Colonic mucosa (tissue), 4 donors: ENCODE results near the gene DLST. TPM values are rescaled to one million over a fixed set of nuclear protein-coding genes. Genes with fewer than 3 reads are reported as not detected.

Source experiments
- DNase-seq: peaks from one replicate; pipeline ENCODE4 v3.0.0-alpha.2; 2020
- H3K27ac ChIP-seq: fragments of 200-600 bp; one replicate; pipeline ENCODE4 v1.8.0; 2021
- H3K27me3 ChIP-seq: fragments of 200-600 bp; one replicate; pipeline ENCODE4 v1.8.0; 2021
- H3K36me3 ChIP-seq: fragments of 200-600 bp; one replicate; pipeline ENCODE4 v1.8.0; 2021
- H3K4me1 ChIP-seq: fragments of 200-600 bp; one replicate; pipeline ENCODE4 v1.8.0; 2021; ENCODE audit warnings: mild to moderate bottlenecking
- H3K4me3 ChIP-seq: fragments of 200-600 bp; one replicate; pipeline ENCODE4 v1.8.0; 2021
- H3K9ac ChIP-seq, 2 donors: one replicate each; pipeline ENCODE4 v1.7.0; 2013; ENCODE audit warnings: control low read depth in 2 of 2, low read depth in 2 of 2, low read length in 2 of 2
- H3K9me3 ChIP-seq: fragments of 200-600 bp; one replicate; pipeline ENCODE4 v1.8.0; 2021
- intact Hi-C: fragments of 100-400 bp; cut with DNase I; formaldehyde crosslinking; loops from one replicate; pipeline ENCODE4 v1.14.1; 2022
- total RNA-seq, 2 donors: library from RNA; stranded (reverse); fragmentation: NEBNext Ultra II Directional in 1 of 2; extraction: Animal tissue kit (Norgen Biotek cat#: 25700) in 1 of 2; gene quantifications; one replicate each; pipeline ENCODE4 v1.2.1, GENCODE V29; 2021
- TF ChIP-seq, protein P1 (sequence below): fragments of 200-600 bp; IDR thresholded peaks from one replicate; pipeline ENCODE4 v1.8.0; 2022; ENCODE audit warnings: antibody characterized with exemption, mild to moderate bottlenecking
- donor health status: healthy.
- donor health status: DM: no; HTN: no; CAD: no.
- donor health status: DM: no; HTN: no; CAD: no.

DLST gene
- total RNA-seq, 2 donors from 2014 or later, result 148 to 149 TPM

DNA sequence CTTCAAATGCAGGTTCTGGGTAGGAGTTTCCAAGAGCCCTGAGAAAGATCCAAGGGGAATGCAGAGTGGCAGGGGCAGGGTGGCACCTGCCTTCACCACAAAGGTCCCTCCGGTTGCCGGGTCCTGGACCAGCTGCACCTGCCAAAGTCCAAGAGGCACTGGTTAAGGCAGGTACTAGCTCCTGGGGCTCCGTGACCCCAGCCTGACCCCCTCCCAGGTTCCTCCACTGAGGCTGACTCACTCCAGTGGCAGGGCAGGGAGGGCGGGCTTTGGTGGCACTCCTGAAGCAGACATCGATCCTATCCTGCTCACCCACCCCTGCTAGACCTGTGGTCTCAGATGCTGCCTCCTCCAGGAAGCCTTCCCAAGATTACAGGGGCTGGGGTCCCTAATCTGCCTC, 30.0 kb downstream of the DLST start:
- Histone ChIP-seq H3K36me3 (no peaks in the 10 kb centered on the region), H3K9ac (no peak overlapping the region), H3K4me3 (no peak overlapping the region), H3K9me3 (no peaks in the 10 kb centered on the region), H3K27ac (no peak overlapping the region), H3K4me1 (peaks cover 3% of the 10 kb centered on the region), H3K27me3 (no peaks in the 10 kb centered on the region)
- intact Hi-C loops, result no loop called here
- TF ChIP-seq, protein P1, sequence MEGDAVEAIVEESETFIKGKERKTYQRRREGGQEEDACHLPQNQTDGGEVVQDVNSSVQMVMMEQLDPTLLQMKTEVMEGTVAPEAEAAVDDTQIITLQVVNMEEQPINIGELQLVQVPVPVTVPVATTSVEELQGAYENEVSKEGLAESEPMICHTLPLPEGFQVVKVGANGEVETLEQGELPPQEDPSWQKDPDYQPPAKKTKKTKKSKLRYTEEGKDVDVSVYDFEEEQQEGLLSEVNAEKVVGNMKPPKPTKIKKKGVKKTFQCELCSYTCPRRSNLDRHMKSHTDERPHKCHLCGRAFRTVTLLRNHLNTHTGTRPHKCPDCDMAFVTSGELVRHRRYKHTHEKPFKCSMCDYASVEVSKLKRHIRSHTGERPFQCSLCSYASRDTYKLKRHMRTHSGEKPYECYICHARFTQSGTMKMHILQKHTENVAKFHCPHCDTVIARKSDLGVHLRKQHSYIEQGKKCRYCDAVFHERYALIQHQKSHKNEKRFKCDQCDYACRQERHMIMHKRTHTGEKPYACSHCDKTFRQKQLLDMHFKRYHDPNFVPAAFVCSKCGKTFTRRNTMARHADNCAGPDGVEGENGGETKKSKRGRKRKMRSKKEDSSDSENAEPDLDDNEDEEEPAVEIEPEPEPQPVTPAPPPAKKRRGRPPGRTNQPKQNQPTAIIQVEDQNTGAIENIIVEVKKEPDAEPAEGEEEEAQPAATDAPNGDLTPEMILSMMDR, result no peak
- DNase-seq, result no peak

DNA sequence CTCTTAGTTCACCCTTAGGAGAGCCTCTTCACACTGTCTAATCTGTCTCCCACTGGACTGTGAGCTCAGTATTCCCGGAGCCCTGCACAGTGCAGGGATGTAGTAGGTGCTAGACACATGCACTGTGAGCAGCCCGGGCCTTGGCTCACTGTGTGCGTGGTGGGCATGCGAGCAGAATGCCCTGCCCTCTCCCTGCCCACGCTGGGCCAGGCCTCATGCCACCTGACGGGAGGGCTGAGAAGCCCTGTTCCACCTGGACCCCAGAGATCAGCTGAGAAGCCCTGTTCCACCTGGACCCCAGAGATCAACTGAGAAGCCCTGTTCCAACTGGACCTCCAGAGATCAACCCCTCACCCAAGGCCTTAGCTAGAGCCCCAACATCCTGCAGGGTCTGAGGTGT, 30.4 kb downstream of the DLST start:
- no peak overlapping the region for H3K9ac ChIP-seq
- H3K27me3 ChIP-seq, result no peaks in the 10 kb centered on the region
- H3K4me3 ChIP-seq, result no peak overlapping the region
- no peaks in the 10 kb centered on the region for H3K36me3 ChIP-seq
- H3K9me3 ChIP-seq, result no peaks in the 10 kb centered on the region
- H3K4me1 ChIP-seq, result peaks cover 2% of the 10 kb centered on the region
- H3K27ac ChIP-seq, result no peak overlapping the region
- TF ChIP-seq, protein P1, result no peak
- no peak for DNase-seq
- intact Hi-C loops, result no loop called here

DNA sequence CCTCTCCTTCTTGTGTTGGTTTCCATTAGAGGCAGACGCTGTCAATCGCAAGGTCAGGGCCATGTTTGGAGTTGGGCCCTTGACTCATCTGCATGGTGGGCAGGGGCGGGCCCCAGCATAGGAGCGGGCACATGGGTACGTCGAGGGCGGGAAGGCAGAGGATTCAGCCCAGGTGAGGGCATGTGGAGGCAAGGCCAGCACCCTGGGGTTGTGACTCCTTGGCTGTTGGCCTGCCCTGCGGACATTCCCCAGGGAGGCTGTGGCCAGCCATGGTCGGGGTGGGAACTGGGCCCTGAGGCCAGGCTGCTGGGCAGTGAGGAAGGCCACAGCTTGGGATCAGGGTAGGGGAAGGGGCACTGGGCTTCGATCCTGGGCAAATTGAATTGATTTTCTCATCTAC, 31.1 kb downstream of the DLST start:
- TF ChIP-seq, protein P1, result no peak
- DNase-seq, result no peak
- intact Hi-C loops, result no loop called here

DNA sequence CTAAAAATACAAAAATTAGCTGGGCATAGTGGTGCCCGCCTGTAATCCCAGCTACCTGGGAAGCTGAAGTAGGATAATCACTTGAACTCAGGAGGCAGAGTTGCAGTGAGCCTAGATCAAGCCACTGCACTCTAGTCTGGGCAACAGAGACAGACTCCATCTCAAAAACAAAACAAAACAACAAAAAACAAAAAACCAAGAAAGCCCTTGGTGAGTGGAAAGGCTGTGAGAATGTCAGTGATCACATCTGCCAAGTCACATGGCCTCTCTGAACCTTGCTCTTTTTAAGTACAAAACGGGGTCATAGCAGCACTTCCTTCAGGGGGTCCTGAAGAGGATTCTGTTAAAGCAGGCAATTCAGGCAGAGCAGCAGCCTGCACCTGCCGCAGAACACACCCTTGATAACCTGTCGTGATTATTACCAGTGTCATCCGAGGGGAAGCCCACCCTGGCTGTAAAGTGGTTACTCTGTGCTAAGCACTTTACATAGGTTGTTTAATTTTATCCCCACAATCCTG, 31.7 kb downstream of the DLST start:
- no peak overlapping the region for H3K4me3 ChIP-seq
- H3K9me3 ChIP-seq, result no peaks in the 10 kb centered on the region
- TF ChIP-seq, protein P1, result no peak
- no peaks in the 10 kb centered on the region for H3K36me3 ChIP-seq
- no peak overlapping the region for H3K27ac ChIP-seq
- intact Hi-C loops, result no loop called here
- H3K9ac ChIP-seq, result peak overlapping the region in 1 of 2 donors; percentile 5
- no peaks in the 10 kb centered on the region for H3K27me3 ChIP-seq
- no peaks in the 10 kb centered on the region for H3K4me1 ChIP-seq
- DNase-seq, result no peak

More for the DNA sequence above, 31.1 kb downstream of the DLST start:
- Histone ChIP-seq H3K27me3 (no peaks in the 10 kb centered on the region), H3K27ac (no peak overlapping the region), H3K9ac (no peak overlapping the region), H3K4me1 (no peaks in the 10 kb centered on the region), H3K4me3 (no peak overlapping the region), H3K36me3 (no peaks in the 10 kb centered on the region), H3K9me3 (no peaks in the 10 kb centered on the region)

DNA sequence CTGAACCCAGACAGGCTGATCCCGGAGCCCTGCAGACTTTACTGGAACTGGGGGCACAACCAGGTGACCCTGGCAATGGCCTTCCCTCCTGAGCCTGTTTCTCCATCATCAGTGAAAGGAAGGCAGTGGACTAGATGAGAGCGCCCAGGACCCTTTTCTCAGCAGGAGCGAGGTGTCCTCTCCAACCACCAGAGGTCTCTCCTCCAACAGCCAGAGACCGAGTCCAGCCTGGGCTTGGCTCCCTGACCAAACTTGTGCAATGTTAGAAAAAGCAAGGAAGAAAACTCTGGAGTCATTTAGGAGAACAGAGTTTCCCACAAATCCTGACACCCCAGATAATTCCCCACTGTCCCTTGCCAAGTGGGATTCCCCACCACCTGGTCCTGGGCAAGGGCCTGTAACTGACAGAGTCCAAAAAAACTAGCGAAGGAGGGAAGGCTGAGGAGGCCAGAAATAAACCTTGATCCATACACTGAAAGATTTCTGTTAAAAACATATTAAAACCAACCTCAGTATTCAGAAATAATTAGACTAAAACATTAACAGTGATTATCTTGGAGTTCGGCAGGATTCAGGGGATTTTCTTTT, 32.4 kb downstream of the DLST start:
- no peaks in the 10 kb centered on the region for H3K4me1 ChIP-seq
- H3K9ac ChIP-seq, result peak overlapping the region in 1 of 2 donors; percentile 5
- peak; percentile 60 for DNase-seq
- H3K9me3 ChIP-seq, result no peaks in the 10 kb centered on the region
- H3K4me3 ChIP-seq, result no peak overlapping the region
- no peaks in the 10 kb centered on the region for H3K27me3 ChIP-seq
- TF ChIP-seq, protein P1, result peak; percentile 40
- no peak overlapping the region for H3K27ac ChIP-seq
- no peaks in the 10 kb centered on the region for H3K36me3 ChIP-seq
- intact Hi-C loops, result no loop called here
